ENCODE data around the gene LIPT2. TPM values are rescaled to one million over a fixed set of nuclear protein-coding genes. Genes with fewer than 3 reads are reported as not detected.

The LIPT2 gene
- polyA plus RNA-seq, 3 donors, result 2.2 to 5.1 (median 4.4) TPM

DNA sequence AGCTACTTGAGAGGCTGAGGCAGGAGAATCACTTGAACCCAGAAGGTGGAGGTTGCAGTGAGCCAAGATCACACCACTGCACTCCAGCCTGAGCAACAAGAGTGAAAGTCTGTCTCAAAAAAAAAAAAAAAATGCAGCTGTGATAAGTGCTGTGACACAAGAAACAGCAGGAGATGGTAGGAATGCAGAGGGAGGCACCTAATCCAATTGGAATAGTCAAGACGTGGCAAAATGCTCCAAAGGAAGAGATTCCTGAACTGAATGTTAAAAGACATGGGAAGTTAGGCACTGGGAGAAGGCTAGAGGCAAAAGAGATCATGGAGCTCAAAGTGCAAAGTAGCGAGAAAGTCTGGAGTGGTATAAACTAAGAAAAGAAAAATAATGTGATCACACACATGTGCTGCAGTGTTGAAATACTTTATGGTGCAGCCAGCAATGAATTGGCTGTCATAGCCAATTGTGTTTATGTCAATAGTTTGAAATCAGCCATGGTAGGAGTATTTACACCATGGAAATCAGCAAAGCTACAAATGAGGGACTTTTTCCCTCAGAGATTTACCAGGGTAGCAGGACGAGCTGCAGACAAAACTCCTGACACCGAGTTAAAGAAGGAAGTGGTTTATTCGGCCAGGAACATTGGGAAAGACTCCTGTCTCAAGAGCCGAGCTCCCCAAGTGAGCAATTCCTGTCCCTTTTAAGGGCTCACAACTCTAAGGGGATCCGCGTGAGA is 40.9 kb upstream of the LIPT2 start:
- no peaks in the 10 kb centered on the region for H4K20me1 ChIP-seq (ENCODE audit: insufficient read depth, low read length)
- peak overlapping the region; percentile 13 to 32 for H3K4me3 Mint-ChIP-seq
- intact Hi-C loops (cut with micrococcal nuclease), result no loop called here
- H3K27me3 ChIP-seq (ENCODE audit: control insufficient read depth in 2 of 2, insufficient read depth in 2 of 2, low read length in 2 of 2), result no peaks in the 10 kb centered on the region
- H3K4me1 ChIP-seq (ENCODE audit: control insufficient read depth in 1 of 2, insufficient read depth in 2 of 2, low read length in 2 of 2), result peaks cover 6 to 8% of the 10 kb centered on the region in 2 donors
- no peak overlapping the region for H3K27ac ChIP-seq (ENCODE audit: low read depth in 1 of 2, low read length in 2 of 2)
- peaks cover 10% of the 10 kb centered on the region for H3K4me1 Mint-ChIP-seq
- H3K9me3 ChIP-seq (replicated peaks in 1 of 2; ENCODE audit: control insufficient read depth in 1 of 2, insufficient read depth in 1 of 2, low read length in 2 of 2), result peaks cover 0 to 5% of the 10 kb centered on the region in 2 donors
- no peaks in the 10 kb centered on the region for H3K36me3 Mint-ChIP-seq
- H2AFZ ChIP-seq (ENCODE audit: insufficient read depth, low read depth, low read length, poor library complexity, severe bottlenecking), result peak overlapping the region; percentile 10
- H3K27me3 Mint-ChIP-seq (ENCODE audit: low read depth in 3 of 3), result peaks cover 0 to 6% (median 2%) of the 10 kb centered on the region in 3 donors
- 33% methylated on average over 6 of the region's 8 CpGs for WGBS (ENCODE audit: insufficient coverage)
- no peak overlapping the region for H3K4me2 ChIP-seq (replicated peaks; ENCODE audit: extremely low read depth, low read length, poor library complexity, severe bottlenecking)
- peaks cover 7 to 20% (median 16%) of the 10 kb centered on the region in 7 donors for H3K9me3 Mint-ChIP-seq
- H3K36me3 ChIP-seq (replicated peaks in 1 of 2; ENCODE audit: control insufficient read depth in 1 of 2, insufficient read depth in 2 of 2, low read length in 2 of 2), result no peaks in the 10 kb centered on the region
- TF ChIP-seq, protein P1, sequence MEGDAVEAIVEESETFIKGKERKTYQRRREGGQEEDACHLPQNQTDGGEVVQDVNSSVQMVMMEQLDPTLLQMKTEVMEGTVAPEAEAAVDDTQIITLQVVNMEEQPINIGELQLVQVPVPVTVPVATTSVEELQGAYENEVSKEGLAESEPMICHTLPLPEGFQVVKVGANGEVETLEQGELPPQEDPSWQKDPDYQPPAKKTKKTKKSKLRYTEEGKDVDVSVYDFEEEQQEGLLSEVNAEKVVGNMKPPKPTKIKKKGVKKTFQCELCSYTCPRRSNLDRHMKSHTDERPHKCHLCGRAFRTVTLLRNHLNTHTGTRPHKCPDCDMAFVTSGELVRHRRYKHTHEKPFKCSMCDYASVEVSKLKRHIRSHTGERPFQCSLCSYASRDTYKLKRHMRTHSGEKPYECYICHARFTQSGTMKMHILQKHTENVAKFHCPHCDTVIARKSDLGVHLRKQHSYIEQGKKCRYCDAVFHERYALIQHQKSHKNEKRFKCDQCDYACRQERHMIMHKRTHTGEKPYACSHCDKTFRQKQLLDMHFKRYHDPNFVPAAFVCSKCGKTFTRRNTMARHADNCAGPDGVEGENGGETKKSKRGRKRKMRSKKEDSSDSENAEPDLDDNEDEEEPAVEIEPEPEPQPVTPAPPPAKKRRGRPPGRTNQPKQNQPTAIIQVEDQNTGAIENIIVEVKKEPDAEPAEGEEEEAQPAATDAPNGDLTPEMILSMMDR (IDR thresholded peaks at IDR 0.05), result no peak
- no peaks in the 10 kb centered on the region for H3K79me2 ChIP-seq (ENCODE audit: insufficient read depth, low read length)
- no peak overlapping the region for H3K9ac ChIP-seq (ENCODE audit: insufficient read depth, low read length, poor library complexity, severe bottlenecking)
- no peak overlapping the region for H3K4me3 ChIP-seq (replicated peaks in 1 of 3; ENCODE audit: low read depth in 2 of 3, low read length in 3 of 3)
- H3K27ac Mint-ChIP-seq, result peak overlapping the region in 1 of 7 donors; percentile 70
- peak in 1 of 3 donors; percentile 2 for DNase-seq

DNA sequence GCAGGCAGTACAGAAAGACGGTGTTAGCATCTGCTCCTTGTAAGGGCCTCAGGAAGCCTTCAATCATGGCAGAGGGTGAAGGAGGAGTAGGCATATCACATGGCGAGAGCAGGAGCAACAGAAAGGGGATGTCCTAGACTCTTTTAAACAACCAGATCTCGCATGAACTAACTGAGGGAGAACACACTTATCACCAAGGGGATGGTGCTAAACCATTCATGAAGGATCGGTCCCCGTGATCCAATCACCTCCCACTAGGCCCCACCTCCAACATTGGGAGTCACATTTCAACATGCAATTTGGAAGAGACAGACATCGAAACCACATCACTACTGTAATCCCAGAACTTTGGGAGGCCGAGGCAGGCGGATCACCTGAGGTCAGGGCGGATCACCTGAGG is 39.9 kb upstream of the LIPT2 start:
- WGBS (ENCODE audit: insufficient coverage), result 99% methylated on average over 7 of the region's 9 CpGs
- TF ChIP-seq, protein P1 (IDR thresholded peaks at IDR 0.05), result no peak
- Histone ChIP-seq H3K4me2 (replicated peaks; ENCODE audit: extremely low read depth, low read length, poor library complexity, severe bottlenecking) (no peak overlapping the region), H3K9ac (ENCODE audit: insufficient read depth, low read length, poor library complexity, severe bottlenecking) (no peak overlapping the region), H3K4me1 (ENCODE audit: control insufficient read depth in 1 of 2, insufficient read depth in 2 of 2, low read length in 2 of 2) (peaks cover 6 to 8% of the 10 kb centered on the region in 2 donors), H3K9me3 (replicated peaks in 1 of 2; ENCODE audit: control insufficient read depth in 1 of 2, insufficient read depth in 1 of 2, low read length in 2 of 2) (peaks cover 0 to 5% of the 10 kb centered on the region in 2 donors), H3K4me3 (replicated peaks in 1 of 3; ENCODE audit: low read depth in 2 of 3, low read length in 3 of 3) (no peak overlapping the region), H2AFZ (ENCODE audit: insufficient read depth, low read depth, low read length, poor library complexity, severe bottlenecking) (no peak overlapping the region), H3K79me2 (ENCODE audit: insufficient read depth, low read length) (no peaks in the 10 kb centered on the region), H4K20me1 (ENCODE audit: insufficient read depth, low read length) (no peaks in the 10 kb centered on the region), H3K27ac (ENCODE audit: low read depth in 1 of 2, low read length in 2 of 2) (no peak overlapping the region), H3K36me3 (replicated peaks in 1 of 2; ENCODE audit: control insufficient read depth in 1 of 2, insufficient read depth in 2 of 2, low read length in 2 of 2) (no peaks in the 10 kb centered on the region), H3K27me3 (ENCODE audit: control insufficient read depth in 2 of 2, insufficient read depth in 2 of 2, low read length in 2 of 2) (no peaks in the 10 kb centered on the region)
- Mint-ChIP-seq H3K4me3 (no peak overlapping the region), H3K36me3 (no peaks in the 10 kb centered on the region), H3K27me3 (ENCODE audit: low read depth in 3 of 3) (peaks cover 0 to 6% (median 2%) of the 10 kb centered on the region in 3 donors), H3K27ac (no peak overlapping the region), H3K4me1 (peaks cover 10% of the 10 kb centered on the region), H3K9me3 (peaks cover 7 to 16% (median 13%) of the 10 kb centered on the region in 7 donors)
- intact Hi-C loops (cut with micrococcal nuclease), result no loop called here
- DNase-seq, result no peak

Measured in CD14-positive monocyte (primary cell).